Measurements from ENCODE around the gene NDUFS1.
"Not testable (repeated sequence)": the region's sequence is repeated elsewhere in the genome, so short reads cannot be mapped to it uniquely, and the experiment has no call there.

The NDUFS1 gene

GRCh38 chr2:206098872-206099271, 60.4 kb downstream of the NDUFS1 start:
- DNase-seq (ENCODE audit: low read depth in 2 of 2) = not testable (repeated sequence)

- no peak for DNase-seq (ENCODE audit: low read depth in 2 of 2)
Observed at GRCh38 chr2:206098471-206098870, 60.8 kb downstream of the NDUFS1 start.

GRCh38 chr2:206096876-206097275, 62.4 kb downstream of the NDUFS1 start:
- no peak for DNase-seq (ENCODE audit: low read depth in 2 of 2)

GRCh38 chr2:206095536-206096332, 63.5 kb downstream of the NDUFS1 start:
- no peak for DNase-seq (ENCODE audit: low read depth in 2 of 2)

- DNase-seq (ENCODE audit: low read depth in 2 of 2) = no peak
Observed at GRCh38 chr2:206092297-206092696, 66.9 kb downstream of the NDUFS1 start.

GRCh38 chr2:206088248-206088647, 71.0 kb downstream of the NDUFS1 start:
- DNase-seq (ENCODE audit: low read depth in 2 of 2) = no peak

GRCh38 chr2:206086716-206087350, 72.4 kb downstream of the NDUFS1 start:
- DNase-seq (ENCODE audit: low read depth in 2 of 2) = no peak

- DNase-seq (ENCODE audit: low read depth in 2 of 2) = peak; percentile 46 to 55
Observed at GRCh38 chr2:206085742-206086445, 73.3 kb downstream of the NDUFS1 start, which contains the start of gene INO80D. Gene INO80D, minus strand, starts transcription at chr2:206086174. Its CDS starts 23,158 bp downstream, at chr2:206063016.

GRCh38 chr2:206084870-206085741, 74.1 kb downstream of the NDUFS1 start:
- DNase-seq (ENCODE audit: low read depth in 2 of 2) = peak; percentile 13

GRCh38 chr2:206084439-206084869, 74.8 kb downstream of the NDUFS1 start:
- DNase-seq (ENCODE audit: low read depth in 2 of 2) = peak in 1 of 2 donors; percentile 5

GRCh38 chr2:206083602-206084438, 75.4 kb downstream of the NDUFS1 start:
- no peak for DNase-seq (ENCODE audit: low read depth in 2 of 2)

GRCh38 chr2:206082298-206082843, 76.9 kb downstream of the NDUFS1 start:
- DNase-seq (ENCODE audit: low read depth in 2 of 2) = no peak

- DNase-seq (ENCODE audit: low read depth in 2 of 2) = no peak
Observed at GRCh38 chr2:206080927-206081326, 78.3 kb downstream of the NDUFS1 start.

GRCh38 chr2:206079699-206080465, 79.4 kb downstream of the NDUFS1 start:
- DNase-seq (ENCODE audit: low read depth in 2 of 2) = no peak

- not testable (repeated sequence) for DNase-seq (ENCODE audit: low read depth in 2 of 2)
Observed at GRCh38 chr2:206077879-206078278, 81.4 kb downstream of the NDUFS1 start.

- no peak for DNase-seq (ENCODE audit: low read depth in 2 of 2)
Observed at GRCh38 chr2:206075113-206075512, 84.1 kb downstream of the NDUFS1 start.

GRCh38 chr2:206071807-206072206, 87.4 kb downstream of the NDUFS1 start:
- no peak for DNase-seq (ENCODE audit: low read depth in 2 of 2)

- no peak for DNase-seq (ENCODE audit: low read depth in 2 of 2)
Observed at GRCh38 chr2:206069417-206069816, 89.8 kb downstream of the NDUFS1 start.

- no peak for DNase-seq (ENCODE audit: low read depth in 2 of 2)
Observed at GRCh38 chr2:206068207-206068606, 91.0 kb downstream of the NDUFS1 start.
